Osteocyte (in vitro differentiated cells): ENCODE measurements around the gene MYO1G. TPM values are rescaled to one million over a fixed set of nuclear protein-coding genes. Genes with fewer than 3 reads are reported as not detected.
A peak's percentile ranks its signal among the peaks of the same experiment; 100 is the strongest.

Experiments
- DNase-seq: peaks from one replicate; pipeline ENCODE4 v3.0.0; 2021; ENCODE audit warnings: mixed read lengths; ENCODE audit not compliant: unreplicated experiment; ENCODE audit errors: extremely low spot score
- H3K27ac Mint-ChIP-seq: one replicate; pipeline ENCODE4 v1.8.0; 2021; ENCODE audit warnings: mild to moderate bottlenecking, mixed read lengths; ENCODE audit not compliant: unreplicated experiment
- H3K27me3 Mint-ChIP-seq: one replicate; pipeline ENCODE4 v1.8.0; 2021; ENCODE audit warnings: mixed read lengths; ENCODE audit not compliant: unreplicated experiment
- H3K36me3 Mint-ChIP-seq: one replicate; pipeline ENCODE4 v1.8.0; 2021; ENCODE audit warnings: mixed read lengths; ENCODE audit not compliant: unreplicated experiment
- H3K4me1 Mint-ChIP-seq: one replicate; pipeline ENCODE4 v1.8.0; 2021; ENCODE audit warnings: mixed read lengths; ENCODE audit not compliant: unreplicated experiment
- H3K4me3 Mint-ChIP-seq: one replicate; pipeline ENCODE4 v1.8.0; 2021; ENCODE audit warnings: mild to moderate bottlenecking, moderate library complexity, mixed read lengths; ENCODE audit not compliant: unreplicated experiment
- H3K9me3 Mint-ChIP-seq: one replicate; pipeline ENCODE4 v1.8.0; 2021; ENCODE audit warnings: mixed read lengths; ENCODE audit not compliant: unreplicated experiment
- CTCF ChIP-seq: fragments of 200-600 bp; sonication (generic); IDR thresholded peaks from 2 replicates; pipeline ENCODE4 v1.5.0; 2021; ENCODE audit warnings: antibody characterized with exemption, mild to moderate bottlenecking, moderate library complexity
- total RNA-seq: library from RNA; stranded (reverse); gene quantifications from 2 replicates; pipeline ENCODE4 v1.2.1, GENCODE V29; 2021

The MYO1G gene
- total RNA-seq, 1 donor from 2014 or later, result 0.05 TPM

DNA sequence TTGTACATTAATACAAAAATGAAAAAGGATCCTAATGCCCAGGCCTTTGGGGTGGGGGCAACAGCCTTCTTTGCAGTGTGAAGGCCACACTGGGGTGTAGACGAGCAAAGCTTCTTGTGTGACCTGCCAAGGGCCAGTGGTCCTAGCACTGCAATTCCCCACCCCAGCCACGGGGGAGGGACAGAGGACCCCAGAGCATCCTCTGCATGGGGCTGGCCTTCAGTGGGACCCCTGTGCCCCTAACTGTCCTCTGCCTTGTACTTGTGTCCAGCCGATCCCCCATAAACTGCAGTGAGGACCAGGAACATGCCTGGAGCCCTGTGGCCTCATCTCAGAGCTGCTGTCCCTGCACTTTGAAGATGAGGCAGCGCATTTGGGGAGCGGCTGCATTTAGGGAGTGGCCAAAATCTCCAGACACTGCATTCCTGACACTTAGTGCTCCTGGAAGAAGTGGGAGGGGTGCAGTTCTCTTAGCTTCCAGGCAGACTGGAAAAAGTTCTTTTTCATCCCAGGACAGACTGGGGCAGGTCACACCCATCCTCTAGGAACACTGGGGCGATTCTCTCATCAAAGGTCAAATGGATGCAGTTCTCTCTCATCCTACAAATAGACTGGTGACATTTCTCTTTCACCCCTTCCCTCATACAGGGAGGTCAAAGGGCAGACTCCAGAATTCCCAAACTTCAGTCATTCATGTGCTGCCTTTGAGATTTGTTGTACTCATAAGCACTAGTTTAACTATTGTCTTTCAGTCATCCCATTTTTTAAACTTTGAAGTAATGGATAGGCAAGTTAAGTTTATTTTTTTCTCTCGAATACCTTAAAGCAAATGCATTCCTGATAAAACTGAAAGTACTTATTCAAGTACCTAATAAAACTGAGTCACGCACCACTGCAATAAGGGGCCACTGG, 922 bp upstream of the MYO1G start:
- TF ChIP-seq CTCF, result no peak
- peak overlapping the region; percentile 68 for H3K27ac Mint-ChIP-seq
- peaks cover 17% of the 10 kb centered on the region for H3K36me3 Mint-ChIP-seq
- H3K9me3 Mint-ChIP-seq, result no peaks in the 10 kb centered on the region
- no peaks in the 10 kb centered on the region for H3K27me3 Mint-ChIP-seq
- no peak overlapping the region for H3K4me3 Mint-ChIP-seq
- H3K4me1 Mint-ChIP-seq, result peaks cover 40% of the 10 kb centered on the region
- no peak for DNase-seq

DNA sequence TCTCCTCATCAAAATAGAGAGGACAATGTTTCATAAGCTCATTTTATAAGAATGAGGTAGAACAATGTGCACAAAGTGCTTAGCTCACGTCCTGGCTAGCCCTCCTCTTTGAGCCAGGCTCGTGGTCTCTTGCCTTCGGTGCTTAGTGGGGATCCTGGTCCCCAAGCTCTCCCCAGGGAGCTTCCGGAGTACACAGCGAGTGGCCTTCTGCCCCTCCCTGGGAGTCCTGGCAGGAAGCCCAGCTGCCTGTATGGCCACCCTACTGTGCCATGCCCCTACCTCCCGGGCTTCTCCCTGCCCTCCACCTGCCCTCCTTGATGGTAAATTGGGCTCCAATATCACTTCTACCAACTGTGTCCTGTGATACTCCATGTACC, 868 bp downstream of the MYO1G start:
- Mint-ChIP-seq H3K27me3 (no peaks in the 10 kb centered on the region), H3K36me3 (peaks cover 4% of the 10 kb centered on the region), H3K9me3 (no peaks in the 10 kb centered on the region), H3K4me3 (no peak overlapping the region), H3K27ac (peak overlapping the region; percentile 75), H3K4me1 (peaks cover 35% of the 10 kb centered on the region)
- TF ChIP-seq CTCF, result no peak
- DNase-seq, result no peak

DNA sequence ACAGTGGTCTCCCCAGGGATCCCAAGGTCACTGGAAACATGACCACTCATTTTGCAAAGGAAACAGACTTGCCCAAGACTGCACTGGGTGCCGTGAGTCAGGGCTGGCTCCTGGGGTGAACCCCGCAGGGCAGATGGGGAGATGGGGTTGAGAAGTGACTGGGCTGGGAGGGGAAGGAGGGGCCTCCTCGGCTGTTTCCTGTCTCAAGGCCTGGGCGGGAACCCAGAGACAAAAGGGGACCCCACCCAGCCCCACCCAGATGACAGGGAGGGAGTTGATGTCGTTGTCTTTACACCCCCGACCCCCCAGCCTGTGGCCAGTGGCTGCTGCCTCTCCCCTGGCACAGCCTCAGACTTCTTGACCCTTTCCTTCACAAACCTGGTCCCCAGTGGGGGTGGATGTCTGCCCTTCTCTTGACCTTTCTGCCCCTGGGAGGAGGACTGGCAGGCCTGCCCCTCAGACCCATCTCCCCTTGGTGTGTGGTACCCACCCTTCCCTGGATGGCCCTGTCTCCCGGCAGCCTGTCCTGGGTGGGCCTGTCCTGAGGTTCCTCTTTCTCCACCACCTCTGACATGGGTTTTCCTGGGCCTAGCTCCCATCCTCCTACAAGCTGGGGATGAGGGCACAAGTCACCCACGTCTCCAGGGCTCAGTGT, 1.4 kb downstream of the MYO1G start:
- DNase-seq, result no peak

GRCh38 chr7:44976746-44977196, 2.0 kb downstream of the MYO1G start:
- H3K4me3 Mint-ChIP-seq, result no peak overlapping the region
- no peak for TF ChIP-seq CTCF
- peaks cover 35% of the 10 kb centered on the region for H3K4me1 Mint-ChIP-seq
- H3K36me3 Mint-ChIP-seq, result no peaks in the 10 kb centered on the region
- no peaks in the 10 kb centered on the region for H3K9me3 Mint-ChIP-seq
- DNase-seq, result no peak
- no peaks in the 10 kb centered on the region for H3K27me3 Mint-ChIP-seq
- no peak overlapping the region for H3K27ac Mint-ChIP-seq

More for the DNA sequence above, 1.4 kb downstream of the MYO1G start:
- H3K36me3 Mint-ChIP-seq, result no peaks in the 10 kb centered on the region
- H3K4me3 Mint-ChIP-seq, result no peak overlapping the region
- H3K9me3 Mint-ChIP-seq, result no peaks in the 10 kb centered on the region
- no peaks in the 10 kb centered on the region for H3K27me3 Mint-ChIP-seq
- peaks cover 35% of the 10 kb centered on the region for H3K4me1 Mint-ChIP-seq
- peak overlapping the region; percentile 75 for H3K27ac Mint-ChIP-seq
- TF ChIP-seq CTCF, result no peak

DNA sequence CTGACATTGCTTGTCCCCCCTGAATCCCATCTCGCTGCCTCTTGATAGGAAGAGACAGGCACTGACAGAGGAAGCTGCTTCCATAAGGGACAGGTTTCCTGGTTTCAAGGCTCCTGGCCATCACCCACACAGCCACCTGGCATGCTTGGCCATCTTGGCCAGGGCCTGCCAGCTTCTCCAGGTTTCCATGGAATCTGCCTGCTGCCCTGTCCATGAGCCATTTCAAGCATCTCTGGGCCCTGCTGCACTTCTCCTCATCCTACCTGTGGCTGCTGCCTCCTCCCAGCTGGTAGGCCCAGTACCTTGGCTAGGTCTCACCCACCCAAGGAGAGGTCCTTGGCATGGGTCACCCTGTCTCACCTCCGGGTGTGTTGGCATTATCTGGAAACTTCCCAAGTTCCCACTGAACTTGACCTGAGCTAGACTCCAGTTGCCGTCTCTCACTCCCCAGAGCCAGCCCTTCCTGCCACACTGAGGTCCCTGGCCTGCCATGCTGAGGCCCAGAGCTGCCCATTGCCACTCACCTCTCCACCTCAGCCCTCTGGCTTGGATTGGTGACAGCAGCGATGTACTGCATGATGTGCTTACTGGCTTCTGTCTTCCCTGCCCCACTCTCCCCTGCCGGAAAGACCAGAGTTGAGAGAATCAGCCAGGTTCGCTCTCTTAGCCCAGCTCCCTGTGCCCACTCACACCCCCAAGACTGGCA, 2.6 kb downstream of the MYO1G start:
- H3K36me3 Mint-ChIP-seq, result no peaks in the 10 kb centered on the region
- no peaks in the 10 kb centered on the region for H3K9me3 Mint-ChIP-seq
- no peak overlapping the region for H3K4me3 Mint-ChIP-seq
- peaks cover 34% of the 10 kb centered on the region for H3K4me1 Mint-ChIP-seq
- no peaks in the 10 kb centered on the region for H3K27me3 Mint-ChIP-seq
- no peak for DNase-seq
- no peak for TF ChIP-seq CTCF
- H3K27ac Mint-ChIP-seq, result no peak overlapping the region
